HG03565 (cell line): Measurements from ENCODE around the gene INPP5A.
"Not testable (repeated sequence)": the region's sequence is repeated elsewhere in the genome, so short reads cannot be mapped to it uniquely, and the experiment has no call there.

ENCODE experiments used
- ATAC-seq: cut with Tn5 transposase; IDR thresholded peaks from one replicate; pipeline ENCODE4 v1.9.1; 2021; ENCODE audit warnings: mild to moderate bottlenecking, moderate library complexity; ENCODE audit not compliant: unreplicated experiment

Gene INPP5A

DNA sequence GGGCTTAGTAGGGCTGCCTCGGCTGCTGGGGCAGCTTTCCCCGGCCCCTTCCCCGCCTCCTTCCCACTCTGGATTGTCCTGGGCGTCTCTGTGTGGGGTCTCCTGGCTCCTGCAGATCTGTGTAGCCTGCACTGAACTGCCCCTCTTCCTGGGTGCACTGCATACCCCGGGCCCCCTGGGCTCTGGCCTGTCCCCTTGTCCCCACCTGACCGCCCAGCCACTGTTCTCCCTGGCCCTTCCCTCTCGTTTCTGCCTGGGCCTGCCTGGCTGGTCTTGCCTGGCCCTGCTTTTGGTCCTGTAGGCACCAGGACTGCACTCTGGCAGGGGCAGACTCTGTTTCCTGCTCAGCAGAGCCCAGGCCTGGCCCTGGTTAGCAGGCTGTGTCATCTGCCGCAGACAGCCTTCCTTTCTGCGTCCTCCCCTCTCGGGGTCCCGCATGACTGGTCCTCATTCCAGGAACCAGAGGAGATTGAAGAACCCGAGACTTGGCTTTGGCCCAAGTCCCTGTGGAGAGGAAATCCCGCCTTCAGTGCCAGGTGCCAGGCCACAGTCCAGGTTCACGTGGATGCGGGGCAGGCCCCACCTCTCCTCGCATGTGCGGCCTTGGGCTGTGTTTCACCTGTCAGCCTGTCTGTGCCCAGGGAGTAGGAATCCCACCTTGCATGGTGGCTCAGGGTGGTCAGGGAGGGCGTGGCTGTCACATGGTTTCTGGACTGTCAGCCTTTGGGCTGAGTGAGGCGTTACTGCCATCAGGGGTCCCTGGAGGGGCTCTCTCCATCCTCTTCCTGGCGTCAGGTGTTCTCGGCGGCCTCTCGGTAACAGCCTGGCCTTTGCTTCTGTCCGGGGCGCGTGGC, 9.2 kb downstream of the INPP5A start:
- ATAC-seq = no peak

DNA sequence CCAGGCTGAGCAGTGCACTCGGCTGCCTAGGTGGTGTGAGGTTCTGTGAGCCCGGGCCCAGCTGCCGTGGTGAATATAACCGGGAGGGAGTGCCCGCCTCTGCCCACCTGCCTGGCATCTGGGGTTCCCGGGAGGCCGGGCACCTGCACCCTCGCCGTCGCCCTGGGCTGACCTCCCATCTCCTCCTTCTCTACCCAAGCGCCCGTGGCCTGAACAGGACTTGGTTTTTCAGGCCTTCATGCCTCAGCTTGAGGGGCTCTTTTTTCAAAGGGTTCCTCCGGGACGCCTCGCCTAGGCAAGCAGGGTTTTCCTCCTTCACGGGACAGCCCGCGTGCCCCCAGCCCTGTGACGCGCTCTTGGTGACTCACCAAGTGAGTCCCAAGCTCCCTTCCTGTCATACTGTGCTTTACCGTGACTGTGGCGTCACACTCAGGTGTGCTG, 9.9 kb downstream of the INPP5A start:
- no peak for ATAC-seq

DNA sequence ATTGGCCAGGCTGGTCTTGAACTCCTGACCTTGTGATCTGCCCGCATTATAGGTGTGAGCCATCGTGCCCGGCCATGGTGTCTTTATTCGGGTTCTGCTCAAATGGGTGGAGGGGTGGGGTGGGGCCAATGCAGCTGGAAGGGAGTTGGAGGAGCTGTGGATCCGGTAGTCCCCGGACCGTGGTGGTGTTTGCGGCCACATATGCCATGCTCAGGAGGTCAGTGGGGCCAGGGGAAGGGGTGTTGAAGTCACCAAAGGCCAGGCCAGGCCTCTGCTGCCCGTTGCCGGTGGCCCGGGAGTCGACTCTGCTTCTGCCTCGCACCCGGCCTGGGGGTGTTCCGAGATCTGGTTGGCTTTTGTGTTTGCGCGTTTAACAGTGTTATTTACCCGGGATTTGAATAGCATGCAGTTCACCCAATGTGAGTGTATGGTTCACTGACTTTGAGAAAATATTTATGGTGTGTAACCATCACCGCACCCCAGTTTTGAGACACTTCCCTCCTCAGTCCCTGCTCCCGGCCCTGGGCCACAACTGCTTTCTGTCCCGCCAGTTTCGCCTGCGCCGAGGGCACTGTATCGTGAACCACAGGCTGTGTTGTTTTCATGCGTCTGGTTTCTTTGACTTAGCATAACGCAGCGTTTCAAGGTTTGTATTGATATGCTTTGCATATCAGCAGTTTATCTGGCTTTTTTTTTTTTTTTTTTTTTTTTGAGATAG, 10.7 kb downstream of the INPP5A start:
- no peak for ATAC-seq

DNA sequence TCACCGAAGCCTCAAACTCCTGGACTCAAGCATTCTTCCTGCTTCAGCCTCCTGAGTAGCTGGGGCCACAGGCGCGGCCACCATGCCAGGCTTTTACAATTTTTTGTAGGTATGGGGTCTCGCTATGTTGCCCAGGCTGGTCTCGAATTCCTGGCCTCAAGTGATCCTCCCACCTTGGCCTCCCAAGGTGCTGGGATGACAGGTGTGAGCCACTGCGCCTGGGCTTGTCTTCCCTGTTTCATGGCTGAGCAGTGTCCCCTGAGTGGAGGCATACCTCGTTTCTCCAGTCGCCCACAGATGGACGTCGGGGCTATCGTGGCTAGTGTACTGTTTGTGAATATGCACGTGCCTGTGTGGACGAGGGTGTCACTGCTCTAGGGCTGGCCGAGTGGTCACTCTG, 11.3 kb downstream of the INPP5A start:
- ATAC-seq = no peak

DNA sequence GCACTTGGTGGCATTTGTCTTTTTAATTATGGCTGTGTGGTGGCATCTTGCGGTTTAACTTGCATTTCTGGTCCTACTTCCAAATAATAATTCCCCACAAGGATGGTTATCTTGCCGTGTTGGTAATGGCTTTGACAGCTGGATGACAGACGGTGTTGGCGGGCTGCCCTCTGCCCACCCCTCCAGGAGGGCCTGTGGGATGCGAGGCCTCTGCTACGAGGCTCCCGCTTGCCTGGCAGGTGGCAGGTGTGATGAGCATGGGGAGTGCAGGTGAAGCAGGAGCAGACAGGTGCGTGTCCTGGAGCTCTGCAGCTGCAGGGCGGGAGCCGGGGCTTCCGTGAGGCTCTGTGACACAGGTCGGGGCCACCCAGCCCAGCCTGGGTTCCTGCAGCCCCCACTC, 11.8 kb downstream of the INPP5A start:
- no peak for ATAC-seq

DNA sequence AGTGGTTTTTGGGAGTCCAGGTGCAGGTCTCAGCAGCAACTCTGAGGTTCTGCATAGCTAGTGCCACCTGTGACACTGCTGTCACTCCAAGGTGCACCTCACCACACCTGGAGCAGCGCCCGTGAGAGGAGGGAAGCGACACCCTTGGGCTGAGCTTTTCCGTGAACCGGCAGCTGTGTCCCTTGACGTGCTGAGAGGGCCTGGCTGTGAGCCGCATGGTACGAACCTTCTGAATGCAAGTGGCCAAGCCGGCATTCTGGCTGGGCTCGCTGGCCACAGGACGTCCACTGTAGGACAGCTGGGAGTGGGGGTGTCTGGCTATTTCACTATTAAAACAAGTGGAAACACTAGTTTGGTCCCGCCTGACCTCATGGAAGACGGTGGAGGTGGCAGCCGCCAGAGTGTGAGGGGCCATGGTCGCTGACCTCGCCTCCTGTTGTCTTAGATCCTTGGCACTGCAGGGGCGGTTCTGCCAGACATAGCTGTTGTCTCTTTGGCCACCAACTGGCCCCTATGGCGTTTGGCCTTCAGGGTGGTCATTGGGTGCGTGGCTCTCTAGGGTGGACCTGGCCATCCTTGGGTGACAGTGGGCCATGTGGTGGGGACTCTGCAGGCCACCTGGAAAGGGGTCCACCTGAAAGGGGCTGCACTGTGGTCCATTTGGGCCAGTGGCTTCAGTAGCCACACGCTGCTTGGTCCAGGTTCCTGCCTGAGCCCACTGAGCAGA, 12.9 kb downstream of the INPP5A start:
- no peak for ATAC-seq

DNA sequence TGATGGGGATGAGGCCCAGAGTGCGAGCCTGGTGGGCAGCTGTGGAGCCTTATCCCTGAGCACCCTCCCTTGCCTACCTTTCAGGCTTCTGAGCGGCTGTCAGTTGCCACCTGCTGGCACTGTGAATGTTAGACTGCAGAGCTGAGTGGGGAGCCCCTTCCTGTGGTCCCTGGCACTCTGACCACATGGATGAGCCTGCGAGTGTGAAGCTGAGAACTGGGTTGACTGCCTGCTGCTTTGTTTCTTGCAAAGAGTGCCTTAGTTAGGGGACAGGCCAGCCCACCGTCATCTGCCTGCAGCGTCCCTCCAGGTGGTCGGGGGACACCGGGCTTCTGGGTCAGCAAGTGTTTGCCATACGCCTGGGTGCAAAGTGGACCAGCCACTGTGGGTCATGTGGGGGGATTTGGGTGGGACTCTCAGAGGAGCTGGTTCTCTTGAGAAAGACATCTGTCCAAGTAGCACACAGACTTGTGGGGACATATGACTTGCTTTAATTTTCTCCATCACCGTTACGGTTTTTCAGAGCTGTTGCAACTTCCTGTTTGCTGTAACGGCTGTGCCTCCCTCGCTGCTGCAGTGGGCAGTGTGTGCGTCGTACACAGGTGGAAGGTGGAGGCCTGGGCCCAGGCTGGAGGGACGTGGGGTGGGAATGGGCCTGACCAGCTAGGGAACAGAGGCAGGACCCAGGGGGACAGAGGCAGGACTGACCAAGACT, 13.7 kb downstream of the INPP5A start:
- no peak for ATAC-seq

DNA sequence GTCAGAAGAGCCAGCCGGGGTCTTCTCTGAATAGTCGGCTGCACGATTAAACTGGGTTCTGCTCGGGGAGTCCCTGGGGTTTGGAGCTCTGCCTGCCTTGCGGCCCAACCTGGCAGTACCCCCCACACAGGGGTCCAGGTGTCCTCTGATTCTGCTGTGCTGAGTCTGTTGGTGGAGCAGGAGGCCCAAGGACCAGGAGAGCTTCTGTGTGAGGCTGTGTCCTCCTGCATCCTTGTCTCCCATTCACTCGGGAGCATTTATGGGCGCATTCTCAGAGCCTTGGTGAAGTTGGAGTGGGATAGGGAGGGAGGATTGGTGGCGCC, 14.2 kb downstream of the INPP5A start:
- ATAC-seq = no peak

DNA sequence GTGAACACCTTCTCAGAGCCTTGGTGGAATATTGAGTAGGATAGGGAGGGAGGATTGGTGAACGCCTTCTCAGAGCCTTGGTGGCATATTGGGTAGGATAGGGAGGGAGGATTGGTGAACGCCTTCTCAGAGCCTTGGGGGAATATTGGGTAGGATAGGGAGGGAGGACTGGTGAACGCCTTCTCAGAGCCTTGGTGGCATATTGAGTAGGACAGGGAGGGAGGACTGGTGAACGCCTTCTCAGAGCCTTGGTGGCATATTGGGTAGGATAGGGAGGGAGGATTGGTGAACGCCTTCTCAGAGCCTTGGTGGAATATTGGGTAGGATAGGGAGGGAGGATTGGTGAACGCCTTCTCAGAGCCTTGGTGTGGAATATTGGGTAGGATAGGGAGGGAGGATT, 15.0 kb downstream of the INPP5A start:
- ATAC-seq = not testable (repeated sequence)

DNA sequence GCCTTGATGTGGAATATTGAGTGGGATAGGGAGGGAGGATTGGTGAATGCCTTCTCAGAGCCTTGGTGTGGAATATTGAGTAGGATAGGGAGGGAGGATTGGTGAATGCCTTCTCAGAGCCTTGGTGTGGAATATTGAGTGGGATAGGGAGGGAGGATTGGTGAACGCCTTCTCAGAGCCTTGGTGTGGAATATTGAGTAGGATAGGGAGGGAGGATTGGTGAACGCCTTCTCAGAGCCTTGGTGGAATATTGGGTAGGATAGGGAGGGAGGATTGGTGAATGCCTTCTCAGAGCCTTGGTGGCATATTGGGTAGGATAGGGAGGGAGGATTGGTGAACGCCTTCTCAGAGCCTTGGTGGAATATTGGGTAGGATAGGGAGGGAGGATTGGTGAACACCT, 16.0 kb downstream of the INPP5A start:
- ATAC-seq = not testable (repeated sequence)

DNA sequence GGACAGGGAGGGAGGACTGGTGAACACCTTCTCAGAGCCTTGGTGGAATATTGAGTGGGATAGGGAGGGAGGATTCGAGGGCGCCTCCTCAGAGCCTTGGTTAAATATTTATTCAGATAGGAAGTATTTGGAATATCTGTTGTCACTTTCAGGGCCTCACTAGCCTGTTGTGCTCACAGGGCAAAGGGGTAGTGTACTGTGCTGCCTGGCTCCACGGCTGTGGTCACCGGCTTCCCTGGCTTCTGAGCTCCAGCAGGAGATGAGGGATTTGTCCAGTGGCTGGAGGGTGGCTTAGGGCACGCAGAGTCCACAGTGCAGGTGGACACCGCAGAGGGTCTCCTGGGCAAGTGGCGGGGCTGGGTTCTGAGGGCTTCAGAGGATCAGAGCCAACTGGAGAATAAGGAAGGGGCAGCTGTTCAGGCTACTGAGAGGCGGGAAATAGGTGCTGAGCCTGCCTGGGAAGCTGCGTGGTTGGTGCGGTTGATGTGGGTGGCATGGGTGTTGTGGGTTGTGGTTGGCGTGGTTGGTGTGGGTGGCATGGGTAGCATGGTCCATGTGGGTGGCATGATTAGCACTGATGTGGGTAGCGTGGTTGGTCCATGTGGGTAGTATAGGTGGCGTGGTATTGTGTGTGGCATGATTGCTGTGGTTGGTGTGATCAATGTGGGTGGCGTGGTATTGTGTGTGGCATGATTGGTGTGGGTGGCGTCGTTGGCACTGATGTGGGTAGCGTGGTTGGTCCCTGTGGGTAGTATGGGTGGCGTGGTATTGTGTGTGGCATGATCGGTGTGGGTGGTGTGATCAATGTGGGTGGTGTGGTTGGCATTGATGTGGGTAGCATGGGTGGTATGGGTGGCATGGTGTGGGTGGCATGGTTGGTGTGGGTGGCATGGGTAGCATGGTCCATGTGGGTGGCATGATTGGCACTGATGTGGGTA, 16.7 kb downstream of the INPP5A start:
- ATAC-seq = no peak

DNA sequence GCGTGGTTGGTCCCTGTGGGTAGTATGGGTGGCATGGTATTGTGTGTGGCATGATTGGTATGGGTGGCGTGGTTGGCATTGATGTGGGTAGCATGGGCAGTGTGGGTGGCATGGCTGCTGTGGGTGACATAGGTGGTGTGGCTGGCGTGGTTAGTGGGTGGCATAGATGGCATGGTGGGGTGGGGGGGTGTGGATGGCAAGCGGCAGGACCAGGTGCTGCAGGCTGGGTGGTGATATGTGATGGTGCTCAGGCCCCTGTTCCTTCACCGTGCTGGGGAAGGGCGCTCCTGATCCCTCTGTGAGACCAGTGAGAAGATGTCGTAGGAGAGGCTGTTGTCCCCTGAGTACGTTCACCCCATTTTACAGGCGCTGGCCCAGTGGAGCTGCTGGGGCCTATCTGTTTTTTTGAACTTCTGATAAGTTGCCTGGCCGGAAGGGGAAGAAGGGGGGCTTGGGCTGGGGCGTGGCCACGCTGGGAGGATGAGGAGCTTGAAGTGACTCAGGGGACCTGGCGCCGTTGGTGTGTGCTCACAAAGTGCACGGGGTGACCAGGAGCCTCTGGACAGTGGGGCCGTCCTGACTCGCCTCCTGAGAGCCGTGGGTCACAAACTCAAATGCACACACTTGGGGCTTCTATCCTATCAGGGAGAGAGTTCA, 17.5 kb downstream of the INPP5A start:
- ATAC-seq = no peak

DNA sequence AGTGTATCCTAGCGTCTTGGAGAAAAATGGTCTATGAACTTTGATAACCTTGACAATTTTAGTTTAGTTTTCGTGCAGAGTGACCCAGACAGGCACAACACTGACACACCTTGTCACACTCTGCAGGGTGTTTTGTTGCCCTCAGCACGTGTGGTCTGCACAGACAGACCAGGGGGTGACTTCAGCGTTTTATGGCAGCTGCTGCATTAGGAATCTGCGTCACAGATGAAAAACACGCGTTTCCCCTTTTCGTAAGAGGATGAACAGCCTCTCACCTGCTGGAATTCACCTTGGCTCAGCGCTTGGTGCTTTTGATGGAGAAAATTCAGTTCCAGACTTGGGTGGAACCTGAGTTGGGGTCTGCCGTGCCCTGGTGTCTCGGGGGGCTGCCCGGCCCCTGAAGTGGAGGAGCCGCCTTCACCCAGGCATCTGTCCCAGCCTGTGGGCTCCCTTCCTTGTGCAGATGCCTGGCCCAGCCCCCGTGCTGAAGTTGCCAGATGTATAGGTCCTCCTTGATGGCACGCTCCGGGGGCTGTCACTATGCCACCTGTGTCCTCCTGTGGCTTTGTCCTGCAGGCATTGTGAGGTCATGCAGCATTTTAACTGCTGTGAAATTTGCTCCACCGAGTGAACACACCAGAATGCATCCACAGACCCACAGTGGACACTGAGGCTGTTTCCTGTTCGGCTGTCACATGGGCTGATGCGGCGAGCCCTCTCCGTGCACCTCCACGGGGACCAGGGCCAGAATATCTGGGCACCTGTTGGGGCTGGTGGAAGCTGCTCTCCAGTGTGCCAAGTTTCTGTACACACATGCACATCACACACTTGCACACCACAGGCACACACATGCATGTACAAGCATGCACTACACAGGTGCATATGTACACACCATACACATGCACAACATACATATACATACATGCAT, 18.3 kb downstream of the INPP5A start:
- ATAC-seq = no peak

DNA sequence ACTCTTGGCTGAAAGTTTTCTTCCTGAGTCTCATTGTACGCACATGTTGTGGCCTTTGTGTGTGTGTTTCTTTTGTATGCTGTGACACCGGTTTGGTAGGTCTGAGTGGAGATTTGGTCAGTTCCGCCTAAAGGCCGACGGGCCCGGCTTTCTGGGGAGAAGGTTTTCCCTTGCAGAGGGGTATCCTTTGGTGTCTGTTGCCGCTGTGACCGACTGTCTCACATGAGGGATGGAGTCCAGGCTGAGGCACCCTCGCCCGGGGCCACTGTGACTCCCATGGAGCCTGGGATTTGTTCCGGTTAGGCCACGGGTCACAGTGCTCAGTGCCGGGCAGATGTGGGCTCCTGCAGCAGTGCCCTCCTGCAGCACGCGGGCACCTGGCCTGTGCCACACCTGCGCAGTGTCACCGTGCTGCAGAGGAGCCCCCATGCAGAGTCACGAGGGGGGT, 19.4 kb downstream of the INPP5A start:
- ATAC-seq = no peak

DNA sequence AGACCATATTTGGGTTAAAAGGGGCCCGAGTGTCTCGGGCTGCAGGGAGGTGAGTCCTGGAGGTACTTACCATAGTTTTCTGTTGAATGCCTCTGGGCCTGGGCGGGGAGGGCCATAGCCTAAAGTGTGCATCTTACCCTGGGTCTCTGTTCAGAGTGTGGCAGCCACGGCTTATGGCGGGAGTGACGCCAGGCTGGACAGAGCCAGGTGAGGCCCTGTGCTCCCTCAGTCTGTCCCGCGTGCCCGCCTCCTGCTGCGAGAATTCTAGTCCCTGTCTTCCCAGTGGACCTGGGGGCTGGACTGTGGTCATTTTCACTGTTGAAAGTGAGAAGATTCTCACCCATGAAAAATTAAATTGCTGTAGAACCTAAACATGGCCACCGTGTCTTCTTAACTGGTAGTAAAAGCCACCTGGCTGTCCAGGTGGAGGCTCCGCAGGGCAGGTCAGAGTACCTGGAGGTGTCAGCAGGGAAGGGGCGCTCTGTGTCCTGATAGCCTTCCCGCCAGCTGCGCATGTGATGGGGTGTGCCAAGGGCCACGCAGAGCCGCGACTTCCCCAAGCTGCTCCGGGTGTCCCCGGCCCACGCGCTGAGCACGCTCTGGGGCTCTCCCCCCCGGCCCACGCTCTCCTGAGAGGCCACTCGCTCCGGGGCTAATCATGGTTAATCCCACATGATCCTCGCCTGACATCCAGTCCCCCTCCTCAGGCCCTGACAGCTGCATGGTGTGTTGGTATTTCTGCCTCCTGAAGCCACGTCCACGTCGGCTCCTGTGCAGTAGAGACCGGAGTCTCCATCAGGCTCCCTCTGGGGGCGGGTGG, 20.3 kb downstream of the INPP5A start:
- no peak for ATAC-seq

DNA sequence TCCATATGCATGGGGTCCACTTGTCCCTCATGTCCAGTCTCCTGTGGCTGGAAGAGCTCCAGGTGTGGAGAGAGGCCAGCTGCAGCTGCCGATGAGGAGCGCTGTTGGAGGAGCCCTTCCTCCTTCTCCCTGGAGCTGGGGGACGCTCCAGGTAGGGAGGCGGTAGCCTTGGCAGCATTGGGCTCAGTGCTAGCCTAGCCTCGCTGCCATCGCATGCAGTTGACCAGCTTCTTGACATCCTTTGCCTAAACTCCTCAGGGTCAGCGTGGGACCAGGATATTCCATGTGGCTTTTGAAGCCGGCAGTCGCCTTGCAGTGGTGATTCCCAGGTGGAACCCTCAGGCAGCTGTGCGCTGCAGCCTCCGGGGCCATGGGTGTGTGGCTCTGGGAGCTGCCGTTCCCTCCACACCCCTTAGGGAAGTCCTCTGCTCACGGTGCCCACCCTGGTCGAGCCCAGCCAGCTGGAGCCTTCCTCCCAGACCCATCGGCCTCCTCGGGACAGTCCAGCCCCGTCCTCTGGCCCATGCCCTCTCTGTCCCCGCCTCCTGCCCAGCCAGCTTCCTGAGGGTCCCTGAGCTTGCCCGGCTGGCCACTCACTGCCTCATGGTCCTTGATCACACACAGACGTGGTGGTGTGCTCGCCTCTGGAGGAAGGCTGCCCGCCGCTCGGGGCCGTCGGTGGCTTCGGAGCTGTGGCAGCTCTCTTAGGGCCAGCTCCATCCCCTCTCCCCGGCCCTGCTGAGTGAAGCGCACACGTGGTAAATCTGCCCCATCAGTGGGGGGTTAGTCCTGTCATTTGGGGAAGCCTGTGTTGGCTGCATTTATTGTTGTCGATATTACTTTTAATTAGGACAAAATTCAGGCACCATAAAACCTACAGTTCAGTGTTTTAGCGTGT, 21.2 kb downstream of the INPP5A start:
- ATAC-seq = no peak

DNA sequence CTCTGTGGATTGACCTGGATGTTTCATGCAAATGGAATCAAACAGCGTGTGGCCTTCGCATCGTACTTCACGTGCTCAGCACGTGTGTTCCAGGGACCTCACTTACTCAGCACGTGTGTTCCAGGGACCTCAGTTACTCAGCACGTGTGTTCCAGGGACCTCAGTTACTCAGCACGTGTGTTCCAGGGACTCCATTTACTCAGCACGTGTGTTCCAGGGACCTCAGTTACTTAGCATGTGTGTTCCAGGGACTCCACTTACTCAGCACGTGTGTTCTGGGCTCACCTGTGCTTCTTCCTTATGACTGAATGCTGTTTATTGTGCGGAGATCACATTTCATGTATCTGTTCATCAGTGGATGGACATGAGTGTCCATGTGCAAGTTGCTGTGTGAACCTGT, 22.0 kb downstream of the INPP5A start:
- ATAC-seq = no peak
